Measurements from ENCODE around the gene LRP8.
A peak's percentile ranks its signal among the peaks of the same experiment; 100 is the strongest.

The LRP8 gene

DNA sequence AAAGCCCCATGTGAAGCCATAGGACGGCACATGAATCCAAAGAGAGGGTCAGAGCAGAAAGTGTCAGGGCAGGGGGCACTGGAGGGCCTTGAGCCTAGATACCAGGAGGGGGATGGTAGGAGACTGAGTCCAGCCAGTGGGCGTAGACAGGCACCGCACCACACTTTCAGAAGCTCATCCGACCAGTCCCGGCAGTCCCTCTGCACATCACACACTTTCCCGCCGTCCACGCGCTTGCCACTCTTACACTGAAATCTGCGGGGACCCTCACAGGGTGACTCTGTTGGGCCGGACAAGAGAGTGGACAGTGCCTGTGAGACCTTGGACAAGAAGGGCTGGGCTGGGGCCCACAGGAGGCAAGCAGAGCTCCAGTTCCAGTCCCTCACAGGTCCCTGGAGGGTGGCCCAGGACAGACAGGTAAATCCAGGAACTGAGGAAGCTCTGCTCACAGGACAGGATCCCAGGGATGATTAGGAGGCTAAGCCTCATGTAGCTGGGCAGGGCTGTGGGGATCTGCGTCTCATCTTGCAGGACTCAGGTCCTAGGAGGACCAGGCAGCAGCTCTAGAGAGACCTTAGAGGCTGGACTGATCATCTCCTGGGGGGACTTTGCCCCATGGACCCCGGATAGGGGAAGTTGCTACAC lies 53.2 kb downstream of the LRP8 start:
- TF ChIP-seq SPI1 (IDR thresholded peaks at IDR 0.05; ENCODE audit: low read depth, low read length) (no peak), POLR2AphosphoS5 (IDR thresholded peaks at IDR 0.05; ENCODE audit: low read depth, low read length) (no peak), TAF1 (IDR thresholded peaks at IDR 0.05; ENCODE audit: low read depth, low read length) (no peak), POLR2A (IDR thresholded peaks at IDR 0.05; ENCODE audit: low read depth, low read length) (no peak), POU2F2 (IDR thresholded peaks at IDR 0.05; ENCODE audit: low read depth, low read length) (no peak)
- DNase-seq (ENCODE audit: insufficient read length, low spot score) (no peak), FAIRE-seq (no peak)

DNA sequence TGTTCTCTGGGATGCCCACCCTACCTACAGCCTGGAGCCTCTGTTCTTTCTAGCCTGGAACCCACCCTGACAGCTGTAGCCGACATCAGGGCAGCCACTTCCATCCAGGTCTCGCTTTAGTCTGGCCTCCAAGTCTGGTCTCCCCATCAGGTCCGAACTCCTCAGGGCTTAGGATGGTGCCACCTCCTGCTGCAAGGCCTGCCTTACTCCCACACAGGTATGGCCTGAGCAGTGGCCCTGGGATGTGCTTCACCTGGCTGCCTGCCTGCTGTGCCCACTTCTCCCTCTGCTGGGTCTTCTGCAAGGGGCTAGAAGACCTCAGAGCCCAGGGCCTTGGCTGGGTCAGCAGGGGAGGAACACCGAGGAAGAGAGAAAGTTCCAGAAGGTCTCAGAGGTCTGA lies 53.8 kb downstream of the LRP8 start:
- no peak for TF ChIP-seq POLR2AphosphoS5 (IDR thresholded peaks at IDR 0.05; ENCODE audit: low read depth, low read length)
- no peak for TF ChIP-seq POLR2A (IDR thresholded peaks at IDR 0.05; ENCODE audit: low read depth, low read length)
- no peak for TF ChIP-seq PAX5 (IDR thresholded peaks at IDR 0.05; ENCODE audit: insufficient read depth, low read length, severe bottlenecking)
- TF ChIP-seq POU2F2 (IDR thresholded peaks at IDR 0.05; ENCODE audit: low read depth, low read length), result no peak
- no peak for TF ChIP-seq TAF1 (IDR thresholded peaks at IDR 0.05; ENCODE audit: low read depth, low read length)
- TF ChIP-seq SPI1 (IDR thresholded peaks at IDR 0.05; ENCODE audit: low read depth, low read length), result no peak
- no peak for FAIRE-seq
- no peak for DNase-seq (ENCODE audit: insufficient read length, low spot score)

DNA sequence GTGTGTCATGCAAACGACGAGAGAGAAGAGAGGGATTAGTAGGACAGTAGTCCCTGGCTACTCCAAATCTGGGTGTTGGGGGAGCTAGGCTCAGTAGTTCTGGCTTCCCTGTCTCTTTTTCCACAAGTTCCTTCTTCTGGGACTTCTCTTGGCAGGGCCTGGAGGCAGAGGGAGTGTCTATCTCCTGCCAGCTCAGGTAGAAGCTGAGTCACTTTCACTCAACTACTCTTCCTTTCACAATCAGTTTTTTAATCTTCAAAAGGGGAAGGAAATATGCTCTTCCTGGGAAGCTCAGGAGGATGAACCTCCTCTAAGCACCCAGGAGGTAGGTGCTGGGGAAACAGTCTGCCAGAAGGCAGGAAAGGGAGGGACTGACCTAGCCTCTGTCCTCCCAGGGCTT lies 54.3 kb downstream of the LRP8 start:
- no peak for FAIRE-seq
- no peak for TF ChIP-seq TAF1 (IDR thresholded peaks at IDR 0.05; ENCODE audit: low read depth, low read length)
- TF ChIP-seq POLR2AphosphoS5 (IDR thresholded peaks at IDR 0.05; ENCODE audit: low read depth, low read length), result no peak
- TF ChIP-seq POLR2A (IDR thresholded peaks at IDR 0.05; ENCODE audit: low read depth, low read length), result no peak
- TF ChIP-seq PAX5 (IDR thresholded peaks at IDR 0.05; ENCODE audit: insufficient read depth, low read length, severe bottlenecking), result no peak
- no peak for TF ChIP-seq SPI1 (IDR thresholded peaks at IDR 0.05; ENCODE audit: low read depth, low read length)
- TF ChIP-seq POU2F2 (IDR thresholded peaks at IDR 0.05; ENCODE audit: low read depth, low read length), result no peak
- no peak for DNase-seq (ENCODE audit: insufficient read length, low spot score)

DNA sequence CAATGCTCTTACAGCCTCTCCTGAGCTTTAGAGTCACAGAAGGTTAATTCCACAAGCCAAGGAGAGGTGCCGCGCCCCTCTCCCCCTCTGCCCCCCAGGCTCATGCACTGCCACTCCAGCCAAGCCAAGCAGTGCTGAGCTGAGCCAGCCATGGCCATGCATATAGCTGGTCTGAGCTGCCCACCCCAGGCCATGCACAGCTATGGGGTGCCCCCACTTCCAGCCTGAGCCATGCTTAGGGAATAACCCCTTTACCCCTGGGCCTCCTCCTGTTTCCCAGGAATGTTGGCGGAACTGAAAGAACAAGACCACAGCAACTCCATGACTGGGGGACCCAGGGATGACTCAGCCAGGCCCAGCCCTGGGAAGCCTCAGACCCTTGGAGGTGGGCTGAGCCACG lies 55.5 kb downstream of the LRP8 start:
- DNase-seq (ENCODE audit: insufficient read length, low spot score), result no peak
- no peak for FAIRE-seq
- TF ChIP-seq POLR2A (IDR thresholded peaks at IDR 0.05; ENCODE audit: low read depth, low read length), result no peak
- no peak for TF ChIP-seq POLR2AphosphoS5 (IDR thresholded peaks at IDR 0.05; ENCODE audit: low read depth, low read length)
- no peak for TF ChIP-seq PAX5 (IDR thresholded peaks at IDR 0.05; ENCODE audit: insufficient read depth, low read length, severe bottlenecking)
- no peak for TF ChIP-seq TAF1 (IDR thresholded peaks at IDR 0.05; ENCODE audit: low read depth, low read length)
- no peak for TF ChIP-seq SPI1 (IDR thresholded peaks at IDR 0.05; ENCODE audit: low read depth, low read length)

DNA sequence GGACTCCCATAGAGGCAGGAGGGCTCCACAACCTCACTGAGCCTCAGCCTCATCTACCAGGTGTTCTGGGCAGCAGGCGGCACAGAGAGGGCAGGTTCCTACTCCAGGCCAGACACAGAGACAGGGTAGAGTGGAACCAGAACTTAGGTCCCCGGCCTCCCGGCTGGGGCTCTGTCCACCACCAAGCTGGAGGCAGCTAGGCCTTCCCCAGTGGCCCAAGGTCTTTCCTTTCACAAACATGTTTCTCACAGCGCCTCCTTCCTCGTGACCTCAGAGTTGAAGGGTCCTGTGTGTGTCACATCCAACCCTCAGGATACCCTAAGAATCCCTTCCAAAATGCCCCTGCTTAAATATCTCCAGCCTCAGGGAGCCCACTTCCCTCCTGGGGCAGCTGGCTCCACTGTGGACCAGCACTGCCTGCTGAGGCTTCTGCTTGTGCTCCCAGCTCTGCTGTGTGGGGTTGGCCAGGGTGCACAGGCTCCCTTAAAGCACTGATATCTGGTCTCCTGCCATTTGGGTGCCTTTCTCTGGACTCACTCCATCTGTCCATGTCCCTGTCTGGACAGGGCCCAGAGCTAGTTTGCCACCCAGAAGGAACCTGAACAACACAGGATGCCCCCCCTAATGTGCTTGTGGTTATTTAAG lies 56.3 kb downstream of the LRP8 start:
- FAIRE-seq (no peak), DNase-seq (ENCODE audit: insufficient read length, low spot score) (no peak)
- TF ChIP-seq POLR2AphosphoS5 (IDR thresholded peaks at IDR 0.05; ENCODE audit: low read depth, low read length), result no peak
- no peak for TF ChIP-seq TAF1 (IDR thresholded peaks at IDR 0.05; ENCODE audit: low read depth, low read length)
- TF ChIP-seq POLR2A (IDR thresholded peaks at IDR 0.05; ENCODE audit: low read depth, low read length), result no peak
- TF ChIP-seq POU2F2 (IDR thresholded peaks at IDR 0.05; ENCODE audit: low read depth, low read length), result no peak
- no peak for TF ChIP-seq SPI1 (IDR thresholded peaks at IDR 0.05; ENCODE audit: low read depth, low read length)
- no peak for TF ChIP-seq PAX5 (IDR thresholded peaks at IDR 0.05; ENCODE audit: insufficient read depth, low read length, severe bottlenecking)

DNA sequence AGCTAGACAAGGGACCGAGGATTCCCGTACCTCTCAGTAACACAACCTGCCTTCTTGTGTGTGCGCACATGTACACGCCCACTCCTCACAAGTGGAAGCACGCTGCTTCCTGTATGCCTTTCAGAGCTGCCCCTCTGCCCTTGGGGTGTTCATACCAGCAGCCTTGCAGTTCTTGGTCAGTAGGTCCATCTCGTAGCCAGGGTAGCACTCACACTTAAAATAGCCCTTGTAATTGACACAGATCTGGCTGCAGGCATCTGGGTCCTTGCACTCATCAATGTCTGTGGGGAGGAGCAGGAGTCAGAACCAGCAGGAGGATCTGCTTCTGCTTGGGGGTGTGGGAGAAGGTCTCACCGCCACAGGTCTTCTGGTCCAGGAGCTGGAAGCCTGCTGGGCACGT lies 57.0 kb downstream of the LRP8 start:
- FAIRE-seq, result no peak
- DNase-seq (ENCODE audit: insufficient read length, low spot score), result no peak
- TF ChIP-seq POU2F2 (IDR thresholded peaks at IDR 0.05; ENCODE audit: low read depth, low read length) (no peak), POLR2A (IDR thresholded peaks at IDR 0.05; ENCODE audit: low read depth, low read length) (no peak), PAX5 (IDR thresholded peaks at IDR 0.05; ENCODE audit: insufficient read depth, low read length, severe bottlenecking) (no peak), TAF1 (IDR thresholded peaks at IDR 0.05; ENCODE audit: low read depth, low read length) (no peak), SPI1 (IDR thresholded peaks at IDR 0.05; ENCODE audit: low read depth, low read length) (no peak), POLR2AphosphoS5 (IDR thresholded peaks at IDR 0.05; ENCODE audit: low read depth, low read length) (no peak)

DNA sequence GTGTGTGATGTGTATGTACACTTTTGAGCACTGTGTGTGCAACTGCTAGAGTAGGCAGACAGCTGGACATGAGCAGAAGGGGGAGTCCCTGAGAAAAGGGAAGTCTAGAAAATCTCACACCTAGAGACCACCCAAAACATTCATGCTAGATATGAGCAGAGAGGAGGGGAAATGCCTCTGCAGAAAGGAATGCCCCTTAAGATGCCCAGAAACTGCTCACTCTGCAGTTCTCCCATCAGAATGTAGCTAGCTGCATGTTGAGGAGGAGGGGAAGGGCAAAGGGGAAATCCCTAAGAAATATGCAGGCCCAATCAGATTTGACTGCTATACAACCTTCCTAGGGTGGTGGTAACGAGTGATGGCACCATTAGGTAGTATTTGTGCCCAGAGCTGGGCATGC lies 57.8 kb downstream of the LRP8 start:
- TF ChIP-seq TAF1 (IDR thresholded peaks at IDR 0.05; ENCODE audit: low read depth, low read length) (no peak), SPI1 (IDR thresholded peaks at IDR 0.05; ENCODE audit: low read depth, low read length) (peak; percentile 75)
- FAIRE-seq (no peak), DNase-seq (ENCODE audit: insufficient read length, low spot score) (no peak)

DNA sequence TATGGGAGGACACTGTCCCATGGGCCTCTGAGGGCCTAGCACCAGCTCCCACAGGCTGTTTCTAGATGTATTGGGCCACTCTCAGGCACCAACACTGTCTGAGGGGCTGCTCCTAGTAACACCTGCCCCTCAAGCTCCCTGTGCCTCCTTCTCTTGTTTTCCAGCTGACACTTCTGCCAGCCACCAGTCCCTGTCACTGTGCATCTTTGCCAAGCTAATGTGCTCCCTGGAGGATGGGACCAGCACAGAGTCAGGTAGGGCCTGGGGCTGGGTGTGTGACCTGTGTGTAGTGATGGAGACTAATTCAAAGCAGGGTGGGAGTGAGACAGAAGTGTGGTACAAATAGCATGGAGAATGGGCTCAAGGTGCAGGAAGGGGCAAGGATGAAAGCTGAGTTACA lies 60.1 kb downstream of the LRP8 start:
- DNase-seq (ENCODE audit: insufficient read length, low spot score) (no peak), FAIRE-seq (no peak)
- TF ChIP-seq PAX5 (IDR thresholded peaks at IDR 0.05; ENCODE audit: insufficient read depth, low read length, severe bottlenecking), result no peak
- no peak for TF ChIP-seq SPI1 (IDR thresholded peaks at IDR 0.05; ENCODE audit: low read depth, low read length)
- no peak for TF ChIP-seq TAF1 (IDR thresholded peaks at IDR 0.05; ENCODE audit: low read depth, low read length)

DNA sequence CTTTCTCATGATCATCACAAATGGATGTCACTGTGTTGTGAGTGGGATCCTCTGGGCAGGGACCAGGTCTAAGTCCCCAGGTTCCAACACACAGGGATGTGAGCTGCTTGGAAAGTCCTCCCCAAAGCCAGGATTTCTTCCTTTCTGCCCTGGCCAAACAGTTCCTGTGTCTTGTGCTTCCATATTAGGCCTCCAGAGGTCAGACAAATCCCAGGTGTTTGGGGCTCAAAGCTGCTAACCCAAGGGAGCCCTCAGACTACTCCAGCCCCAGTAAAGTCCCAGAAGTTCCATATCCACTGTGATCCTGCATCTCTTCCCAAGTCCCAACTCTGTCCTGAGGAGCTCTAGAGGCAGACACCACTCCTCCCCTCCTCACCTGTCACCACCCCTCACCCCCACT lies 61.8 kb downstream of the LRP8 start:
- DNase-seq (ENCODE audit: insufficient read length, low spot score), result no peak
- TF ChIP-seq SPI1 (IDR thresholded peaks at IDR 0.05; ENCODE audit: low read depth, low read length) (no peak), POLR2AphosphoS5 (IDR thresholded peaks at IDR 0.05; ENCODE audit: low read depth, low read length) (no peak), POLR2A (IDR thresholded peaks at IDR 0.05; ENCODE audit: low read depth, low read length) (no peak), POU2F2 (IDR thresholded peaks at IDR 0.05; ENCODE audit: low read depth, low read length) (no peak), PAX5 (IDR thresholded peaks at IDR 0.05; ENCODE audit: insufficient read depth, low read length, severe bottlenecking) (no peak), TAF1 (IDR thresholded peaks at IDR 0.05; ENCODE audit: low read depth, low read length) (no peak)
- FAIRE-seq, result no peak

DNA sequence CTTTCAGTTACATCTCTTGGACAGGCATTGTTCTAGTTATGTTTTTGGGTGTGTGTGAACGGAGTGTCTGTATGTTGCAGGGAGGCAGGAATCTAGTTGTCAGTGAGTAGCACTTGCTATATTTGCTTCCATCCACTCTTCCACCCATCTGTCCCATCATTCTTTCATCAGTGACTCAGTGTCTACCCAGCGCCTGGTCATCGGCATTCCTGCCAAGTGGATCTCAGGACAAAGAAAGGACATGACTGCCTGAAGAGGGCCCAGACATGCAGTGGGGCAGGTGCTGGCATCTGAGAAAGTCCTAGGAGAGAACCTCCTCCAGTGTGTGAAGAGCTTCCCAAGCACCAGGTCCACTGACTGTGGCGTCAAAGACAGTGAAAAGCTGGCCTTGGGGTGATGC lies 62.3 kb downstream of the LRP8 start:
- FAIRE-seq (no peak), DNase-seq (ENCODE audit: insufficient read length, low spot score) (no peak)
- TF ChIP-seq POU2F2 (IDR thresholded peaks at IDR 0.05; ENCODE audit: low read depth, low read length) (no peak), SPI1 (IDR thresholded peaks at IDR 0.05; ENCODE audit: low read depth, low read length) (no peak), POLR2A (IDR thresholded peaks at IDR 0.05; ENCODE audit: low read depth, low read length) (no peak), POLR2AphosphoS5 (IDR thresholded peaks at IDR 0.05; ENCODE audit: low read depth, low read length) (no peak), PAX5 (IDR thresholded peaks at IDR 0.05; ENCODE audit: insufficient read depth, low read length, severe bottlenecking) (no peak), TAF1 (IDR thresholded peaks at IDR 0.05; ENCODE audit: low read depth, low read length) (no peak)

Data from GM12891 (cell line).